ENCODE results near the gene TTC33. TPM values are rescaled to one million over a fixed set of nuclear protein-coding genes. Genes with fewer than 3 reads are reported as not detected.

TTC33 gene
- total and polyA plus RNA-seq, 12 donors, result 6.4 to 20.1 (median 17.5) TPM

DNA sequence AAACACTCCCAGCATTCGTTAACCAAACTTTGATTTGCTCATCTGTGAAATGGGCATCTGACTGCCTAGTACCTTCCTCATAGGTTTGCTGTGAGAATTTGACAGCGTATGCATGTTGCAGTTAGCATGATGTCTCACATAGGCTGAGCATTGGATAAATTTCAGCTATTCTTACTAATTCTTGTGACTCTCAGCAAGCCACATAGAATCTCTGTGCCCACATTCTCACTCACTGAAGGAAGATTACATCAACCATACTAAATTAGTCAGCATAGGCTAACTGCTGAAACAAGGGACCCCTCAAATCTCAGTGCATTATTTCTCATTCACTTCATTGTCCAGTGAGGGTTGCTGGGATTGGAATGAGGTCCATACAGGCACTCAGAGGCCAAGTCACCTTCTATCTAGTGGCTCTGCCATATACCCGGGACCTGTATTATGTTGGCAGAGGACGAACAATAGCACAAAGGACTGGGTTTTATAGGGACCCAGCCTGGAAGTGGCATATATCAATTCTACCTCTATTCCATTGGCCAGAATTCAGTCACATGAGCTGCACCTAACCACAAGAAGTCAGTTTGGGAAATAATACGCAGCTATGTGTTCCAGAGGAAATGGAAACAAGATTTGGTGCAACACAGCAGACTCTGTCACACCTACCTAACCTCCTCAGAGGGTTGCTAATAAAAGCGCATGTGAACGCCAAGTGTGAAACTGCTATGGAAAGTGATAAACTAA lies 80.2 kb downstream of the TTC33 start:
- Histone ChIP-seq H3K27ac (peak overlapping the region in 2 of 10 donors; percentile 6 to 96), H3K4me1 (peaks cover 0 to 68% (median 16%) of the 10 kb centered on the region in 9 donors), H3K4me3 (no peak overlapping the region), H3K9me3 (no peaks in the 10 kb centered on the region), H3K36me3 (no peaks in the 10 kb centered on the region), H3K27me3 (peaks cover 0 to 15% (median 0%) of the 10 kb centered on the region in 7 donors)
- TF ChIP-seq, protein P1, sequence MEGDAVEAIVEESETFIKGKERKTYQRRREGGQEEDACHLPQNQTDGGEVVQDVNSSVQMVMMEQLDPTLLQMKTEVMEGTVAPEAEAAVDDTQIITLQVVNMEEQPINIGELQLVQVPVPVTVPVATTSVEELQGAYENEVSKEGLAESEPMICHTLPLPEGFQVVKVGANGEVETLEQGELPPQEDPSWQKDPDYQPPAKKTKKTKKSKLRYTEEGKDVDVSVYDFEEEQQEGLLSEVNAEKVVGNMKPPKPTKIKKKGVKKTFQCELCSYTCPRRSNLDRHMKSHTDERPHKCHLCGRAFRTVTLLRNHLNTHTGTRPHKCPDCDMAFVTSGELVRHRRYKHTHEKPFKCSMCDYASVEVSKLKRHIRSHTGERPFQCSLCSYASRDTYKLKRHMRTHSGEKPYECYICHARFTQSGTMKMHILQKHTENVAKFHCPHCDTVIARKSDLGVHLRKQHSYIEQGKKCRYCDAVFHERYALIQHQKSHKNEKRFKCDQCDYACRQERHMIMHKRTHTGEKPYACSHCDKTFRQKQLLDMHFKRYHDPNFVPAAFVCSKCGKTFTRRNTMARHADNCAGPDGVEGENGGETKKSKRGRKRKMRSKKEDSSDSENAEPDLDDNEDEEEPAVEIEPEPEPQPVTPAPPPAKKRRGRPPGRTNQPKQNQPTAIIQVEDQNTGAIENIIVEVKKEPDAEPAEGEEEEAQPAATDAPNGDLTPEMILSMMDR (IDR thresholded peaks at IDR 0.05), result no peak
- ATAC-seq, result no peak
- DNase-seq, result no peak
- intact Hi-C loops (cut with DNase I), result loop anchor here in 1 of 10 donors (5.0 kb wide), 1 partner anchor 473 kb away; no protein-coding TSS in a partner anchor
- 80 to 85% methylated on average over 7 of the region's 7 CpGs for WGBS, 2 donors

DNA sequence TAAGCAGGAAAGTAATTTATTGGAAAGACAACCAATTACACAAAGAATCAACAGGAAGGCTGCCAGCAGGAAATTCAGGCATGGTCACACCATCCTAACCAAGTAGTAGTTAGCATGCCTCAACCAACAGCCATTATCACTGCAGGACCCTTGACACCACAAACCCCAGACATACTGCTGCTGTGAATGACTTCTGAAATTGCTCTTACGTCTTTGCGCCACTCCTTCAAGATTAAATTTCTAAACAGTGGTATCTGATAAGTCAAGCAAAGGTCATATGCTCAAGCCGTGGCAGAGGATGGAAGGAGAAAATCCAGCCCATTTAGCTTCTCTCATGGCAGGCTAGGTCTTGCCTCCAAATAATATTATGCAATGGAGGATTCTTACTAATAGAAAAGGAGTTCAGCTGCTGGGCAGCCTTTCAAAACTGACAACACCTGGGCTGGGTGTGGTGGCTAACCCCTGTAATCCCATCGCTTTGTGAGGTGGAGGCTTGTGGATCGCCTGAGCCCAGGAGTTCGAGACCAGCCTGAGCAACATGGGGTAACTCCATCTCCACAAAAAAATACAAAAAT lies 81.0 kb downstream of the TTC33 start:
- Histone ChIP-seq H3K4me1 (peaks cover 0 to 76% (median 14%) of the 10 kb centered on the region in 9 donors), H3K36me3 (no peaks in the 10 kb centered on the region), H3K9me3 (no peaks in the 10 kb centered on the region), H3K4me3 (no peak overlapping the region), H3K27me3 (peaks cover 0 to 7% (median 0%) of the 10 kb centered on the region in 7 donors), H3K27ac (no peak overlapping the region)
- ATAC-seq (no peak), DNase-seq (no peak)
- intact Hi-C loops (cut with DNase I), result loop anchor here in 1 of 10 donors (5.0 kb wide), 1 partner anchor 472 kb away; no protein-coding TSS in a partner anchor
- 89 to 92% methylated on average over 6 of the region's 6 CpGs for WGBS, 2 donors
- TF ChIP-seq, protein P1 (IDR thresholded peaks at IDR 0.05), result no peak

DNA sequence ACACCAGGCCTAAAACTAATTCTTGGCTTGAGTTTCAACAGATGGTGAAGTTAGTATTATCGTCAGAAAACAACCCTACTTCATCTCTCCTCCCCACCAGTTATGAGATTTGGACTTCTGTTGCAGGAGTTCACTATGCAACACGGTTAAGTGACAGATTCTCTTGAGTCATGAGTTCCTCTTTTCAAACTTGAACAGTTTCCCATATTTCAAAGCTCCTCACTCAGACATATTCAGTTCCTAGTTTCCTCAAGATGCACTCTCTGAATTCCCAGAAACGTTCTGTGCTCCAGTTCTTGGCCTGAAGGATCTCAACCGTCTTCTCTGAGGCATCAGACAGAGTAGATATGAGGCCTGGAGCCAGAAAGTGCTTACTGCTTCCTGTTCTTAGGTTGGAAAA lies 83.3 kb downstream of the TTC33 start:
- WGBS, 2 donors, result 35 to 55% methylated on average over 4 of the region's 4 CpGs
- H3K27me3 ChIP-seq, result peaks cover 0 to 3% (median 0%) of the 10 kb centered on the region in 7 donors
- H3K4me1 ChIP-seq, result peaks cover 0 to 66% (median 10%) of the 10 kb centered on the region in 9 donors
- TF ChIP-seq, protein P1 (IDR thresholded peaks at IDR 0.05), result no peak
- no peak overlapping the region for H3K4me3 ChIP-seq
- H3K9me3 ChIP-seq, result no peaks in the 10 kb centered on the region
- intact Hi-C loops (cut with DNase I), result no loop called here
- peak in 6 of 8 donors; percentile 39 to 66 (median 46) for ATAC-seq
- H3K36me3 ChIP-seq, result no peaks in the 10 kb centered on the region
- peak overlapping the region in 1 of 10 donors; percentile 63 for H3K27ac ChIP-seq
- no peak for DNase-seq

GRCh38 chr5:40669606-40670390 lies 86.0 kb downstream of the TTC33 start:
- H3K36me3 ChIP-seq, result no peaks in the 10 kb centered on the region
- peaks cover 0 to under 1% (median 0%) of the 10 kb centered on the region in 7 donors for H3K27me3 ChIP-seq
- 81 to 82% methylated on average over 6 of the region's 6 CpGs for WGBS, 2 donors

More at GRCh38 chr5:40669606-40670390, 86.0 kb downstream of the TTC33 start:
- Histone ChIP-seq H3K4me3 (no peak overlapping the region), H3K4me1 (peaks cover 0 to 47% (median 0%) of the 10 kb centered on the region in 9 donors), H3K9me3 (no peaks in the 10 kb centered on the region), H3K27ac (no peak overlapping the region)
- TF ChIP-seq, protein P1 (IDR thresholded peaks at IDR 0.05), result no peak
- no peak for DNase-seq
- intact Hi-C loops (cut with DNase I), result no loop called here
- no peak for ATAC-seq

Data from heart right ventricle (tissue), 16 donors.